HG03558 (cell line): ENCODE results near the gene LYST.
"Not testable (repeated sequence)": the region's sequence is repeated elsewhere in the genome, so short reads cannot be mapped to it uniquely, and the experiment has no call there.

Experiments used
- ATAC-seq: cut with Tn5 transposase; IDR thresholded peaks from one replicate; pipeline ENCODE4 v1.9.1; 2021; ENCODE audit warnings: moderate number of reproducible peaks; ENCODE audit not compliant: unreplicated experiment; ENCODE audit errors: extremely low read depth

LYST gene

GRCh38 chr1:235866205-235866912 is at the start of gene LYST:
Gene LYST (minus strand): TSS chr1:235866906. CDS start chr1:235830417, 36,489 bp downstream.
- peak; percentile 31 for ATAC-seq

- ATAC-seq = not testable (repeated sequence)
Measured at GRCh38 chr1:235915489-235915888, 48.8 kb upstream of the LYST start.

- ATAC-seq = no peak
Measured at GRCh38 chr1:235913311-235913710, 46.6 kb upstream of the LYST start.

- no peak for ATAC-seq
Measured at GRCh38 chr1:235911876-235912275, 45.2 kb upstream of the LYST start.

- ATAC-seq = no peak
Measured at GRCh38 chr1:235911300-235911662, 44.6 kb upstream of the LYST start.

GRCh38 chr1:235910357-235911299 is 43.9 kb upstream of the LYST start:
- no peak for ATAC-seq

GRCh38 chr1:235908742-235909520 is 42.2 kb upstream of the LYST start:
- ATAC-seq = no peak

- ATAC-seq = no peak
Measured at GRCh38 chr1:235907897-235908240, 41.2 kb upstream of the LYST start.

- no peak for ATAC-seq
Measured at GRCh38 chr1:235907187-235907896, 40.6 kb upstream of the LYST start.

GRCh38 chr1:235906436-235906835 is 39.7 kb upstream of the LYST start:
- ATAC-seq = no peak

- not testable (repeated sequence) for ATAC-seq
Measured at GRCh38 chr1:235903809-235904208, 37.1 kb upstream of the LYST start.

GRCh38 chr1:235902677-235903542 is 36.2 kb upstream of the LYST start:
- ATAC-seq = no peak

GRCh38 chr1:235901461-235901860 is 34.8 kb upstream of the LYST start:
- ATAC-seq = no peak

GRCh38 chr1:235898126-235898525 is 31.4 kb upstream of the LYST start:
- no peak for ATAC-seq

- ATAC-seq = no peak
Measured at GRCh38 chr1:235893840-235894239, 27.1 kb upstream of the LYST start.

- no peak for ATAC-seq
Measured at GRCh38 chr1:235892734-235893413, 26.2 kb upstream of the LYST start.

GRCh38 chr1:235892202-235892601 is 25.5 kb upstream of the LYST start:
- no peak for ATAC-seq

GRCh38 chr1:235888119-235888643 is 21.5 kb upstream of the LYST start:
- peak; percentile 42 for ATAC-seq
